B cell (primary cell): ENCODE results near the gene HDDC3. TPM values are rescaled to one million over a fixed set of nuclear protein-coding genes. Genes with fewer than 3 reads are reported as not detected.

ENCODE experiments used
- ATAC-seq: fragments of 200-7000 bp; cut with Tn5 transposase; one replicate; pipeline ENCODE4 v1.10.0; 2021; ENCODE audit warnings: low read depth, mild to moderate bottlenecking, moderate number of reproducible peaks, moderate library complexity
- CTCF ChIA-PET: fragments of 350-600 bp; sonication (Branson Sonifier 250); formaldehyde crosslinking; loops from one replicate; lab custom pipeline; 2021; ENCODE audit warnings: antibody characterized with exemption, inconsistent platforms; lab: Charles Lee
- POLR2A ChIA-PET: fragments of 350-600 bp; sonication (Branson Sonifier 250); formaldehyde crosslinking; loops from one replicate; lab custom pipeline; 2021; ENCODE audit warnings: antibody characterized with exemption; lab: Charles Lee
- DNase-seq: peaks from one replicate; pipeline ENCODE4 v3.0.0; 2013
- H2AFZ ChIP-seq: 2 replicates; pipeline ENCODE4 v1.6.1; 2012; ENCODE audit warnings: mild to moderate bottlenecking, low read depth, low read length; ENCODE audit not compliant: insufficient read depth, poor library complexity, severe bottlenecking
- H3K27ac ChIP-seq, 2 donors: 1 replicate in 1 of 2; 2 replicates in 1 of 2; pipeline ENCODE4 v1.5.1; 2012 to 2013; ENCODE audit warnings: low read length in 2 of 2, mild to moderate bottlenecking in 2 of 2, moderate library complexity in 1 of 2
- H3K27me3 ChIP-seq, 4 experiments: fragments of 200-600 bp in 1 of 4; sonication (generic) in 1 of 4; replicated peaks in 1 of 4; 1 replicate in 2 of 4; 2 replicates in 2 of 4; pipeline versions ENCODE4 v1.6.1 to v1.7.0; 2013 to 2016; ENCODE audit warnings: low read length in 3 of 4, mild to moderate bottlenecking in 2 of 4, mixed read lengths in 1 of 4, moderate library complexity in 1 of 4; ENCODE audit not compliant: insufficient read depth in 4 of 4, control insufficient read depth in 3 of 4; ENCODE audit errors: control extremely low read depth in 1 of 4
- H3K36me3 ChIP-seq, 2 experiments: replicated peaks in 1 of 2; 1 replicate in 1 of 2; 2 replicates in 1 of 2; pipeline versions ENCODE4 v1.6.1 to v1.7.1; 2013; ENCODE audit warnings: low read length in 1 of 2; ENCODE audit not compliant: insufficient read depth in 2 of 2, control insufficient read depth in 1 of 2; ENCODE audit errors: control extremely low read depth in 1 of 2, extremely low read depth in 1 of 2
- H3K4me1 ChIP-seq, 2 donors: fragments of 200-600 bp in 1 of 2; sonication (generic) in 1 of 2; 1 replicate in 1 of 2; 2 replicates in 1 of 2; pipeline versions ENCODE4 v1.5.1 to v1.6.1; 2013 to 2017; ENCODE audit warnings: low read length in 2 of 2; ENCODE audit not compliant: control insufficient read depth in 2 of 2, insufficient read depth in 2 of 2
- H3K4me2 ChIP-seq: replicated peaks from 2 replicates; pipeline ENCODE3; 2012; ENCODE audit warnings: mild to moderate bottlenecking, low read depth, low read length; ENCODE audit not compliant: poor library complexity, severe bottlenecking
- H3K4me3 ChIP-seq, 5 experiments: fragments of 200-600 bp in 1 of 5; sonication (generic) in 1 of 5; 1 replicate in 3 of 5; 2 replicates in 2 of 5; pipeline versions ENCODE4 v1.5.1 to v1.7.0; 2011 to 2016; ENCODE audit warnings: low read length in 4 of 5, mild to moderate bottlenecking in 4 of 5, low read depth in 2 of 5, control low read depth in 1 of 5, moderate library complexity in 1 of 5; ENCODE audit not compliant: insufficient read depth in 1 of 5; ENCODE audit errors: control extremely low read depth in 1 of 5, extremely low read depth in 1 of 5
- H3K79me2 ChIP-seq: fragments of 200-600 bp; sonication (generic); one replicate; pipeline ENCODE4 v1.6.0; 2016; ENCODE audit warnings: low read length; ENCODE audit not compliant: control insufficient read depth, insufficient read depth
- H3K9ac ChIP-seq: fragments of 200-600 bp; sonication (generic); 2 replicates; pipeline ENCODE4 v1.6.1; 2017; ENCODE audit warnings: mild to moderate bottlenecking, low read length, moderate library complexity
- H3K9me3 ChIP-seq, 3 donors: one replicate each; pipeline versions ENCODE4 v1.6.1 to v1.7.1; 2013; ENCODE audit warnings: low read length in 2 of 3; ENCODE audit not compliant: control insufficient read depth in 2 of 3, insufficient read depth in 1 of 3; ENCODE audit errors: control extremely low read depth in 1 of 3
- H4K20me1 ChIP-seq: 2 replicates; pipeline ENCODE4 v1.6.0; 2012; ENCODE audit warnings: mild to moderate bottlenecking, low read length; ENCODE audit not compliant: insufficient read depth, control insufficient read depth, poor library complexity, severe bottlenecking
- H3K27ac Mint-ChIP-seq: one replicate; pipeline ENCODE4 v1.8.0; 2021; ENCODE audit warnings: mixed read lengths
- H3K27me3 Mint-ChIP-seq: one replicate; pipeline ENCODE4 v1.8.0; 2021; ENCODE audit warnings: mixed read lengths
- H3K4me1 Mint-ChIP-seq: one replicate; pipeline ENCODE4 v1.8.0; 2021; ENCODE audit warnings: mixed read lengths
- H3K4me3 Mint-ChIP-seq: one replicate; pipeline ENCODE4 v1.8.0; 2021; ENCODE audit warnings: mixed read lengths
- H3K9me3 Mint-ChIP-seq: one replicate; pipeline ENCODE4 v1.8.0; 2022; ENCODE audit warnings: mixed read lengths; ENCODE audit not compliant: insufficient read depth
- EZH2 ChIP-seq: IDR thresholded peaks from 2 replicates; pipeline ENCODE4 v1.6.1; 2012; ENCODE audit warnings: borderline replicate concordance, low read depth, mild to moderate bottlenecking, moderate library complexity, low read length; ENCODE audit not compliant: insufficient read depth, poor library complexity, severe bottlenecking
- WGBS: methylation state at CpG from one replicate; pipeline ENCODE4 v1.1.5; 2013; ENCODE audit warnings: missing lambda C conversion rate; ENCODE audit not compliant: insufficient coverage; 5-methylcytosine and 5-hydroxymethylcytosine counted together
- intact Hi-C: fragments of 100-400 bp; cut with micrococcal nuclease; formaldehyde crosslinking; loops from one replicate; pipeline ENCODE4 v1.10.0; 2022
- polyA plus RNA-seq: library from polyadenylated mRNA; depleted of rRNA; stranded (reverse); fragments of >200 nt; gene quantifications from 2 replicates; pipeline ENCODE4 v1.2.3, GENCODE V29; 2012
- total RNA-seq, 2 donors: library from RNA; stranded (reverse); fragments of 120-200 nt in 1 of 2; gene quantifications; 1 replicate in 1 of 2; 2 replicates in 1 of 2; pipeline versions ENCODE4 v1.2.3 to v1.2.4, GENCODE V29; 2013 to 2022
- TF ChIP-seq, protein P1 (sequence below): fragments of 200-600 bp; IDR thresholded peaks from one replicate; pipeline ENCODE4 v1.8.0; 2022; ENCODE audit warnings: antibody characterized with exemption, mild to moderate bottlenecking

HDDC3 gene
- total and polyA plus RNA-seq, 2 donors (not counting 1 experiment from before 2014, with no cell fraction given), result 23.9 to 26.8 TPM

DNA sequence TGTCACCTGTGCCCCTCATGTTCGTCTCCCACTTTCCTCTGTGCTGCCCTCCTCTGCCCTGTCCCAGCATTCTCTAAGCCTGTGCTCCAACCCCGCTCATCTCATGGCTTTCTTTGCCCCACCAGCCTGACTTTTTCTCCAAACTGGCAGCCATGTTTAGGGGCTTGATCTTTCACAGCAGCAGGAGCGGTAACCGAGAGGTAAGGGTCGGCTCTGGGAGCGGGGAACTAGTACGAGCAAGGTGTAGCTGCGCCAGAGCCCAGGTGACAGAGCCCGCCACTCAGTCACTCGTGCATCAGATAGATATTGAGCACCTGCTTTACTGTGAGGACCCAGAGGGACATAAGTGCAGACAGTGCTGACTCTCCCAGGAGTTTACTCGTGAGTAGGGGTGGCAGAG lies 15.9 kb downstream of the HDDC3 start:
- CTCF ChIA-PET, result no interaction called here
- H3K27me3 Mint-ChIP-seq, result no peaks in the 10 kb centered on the region
- H2AFZ ChIP-seq, result no peak overlapping the region
- H3K4me1 Mint-ChIP-seq, result peaks cover 10% of the 10 kb centered on the region
- ATAC-seq (no peak), DNase-seq (no peak)
- TF ChIP-seq EZH2, result no peak
- TF ChIP-seq, protein P1, sequence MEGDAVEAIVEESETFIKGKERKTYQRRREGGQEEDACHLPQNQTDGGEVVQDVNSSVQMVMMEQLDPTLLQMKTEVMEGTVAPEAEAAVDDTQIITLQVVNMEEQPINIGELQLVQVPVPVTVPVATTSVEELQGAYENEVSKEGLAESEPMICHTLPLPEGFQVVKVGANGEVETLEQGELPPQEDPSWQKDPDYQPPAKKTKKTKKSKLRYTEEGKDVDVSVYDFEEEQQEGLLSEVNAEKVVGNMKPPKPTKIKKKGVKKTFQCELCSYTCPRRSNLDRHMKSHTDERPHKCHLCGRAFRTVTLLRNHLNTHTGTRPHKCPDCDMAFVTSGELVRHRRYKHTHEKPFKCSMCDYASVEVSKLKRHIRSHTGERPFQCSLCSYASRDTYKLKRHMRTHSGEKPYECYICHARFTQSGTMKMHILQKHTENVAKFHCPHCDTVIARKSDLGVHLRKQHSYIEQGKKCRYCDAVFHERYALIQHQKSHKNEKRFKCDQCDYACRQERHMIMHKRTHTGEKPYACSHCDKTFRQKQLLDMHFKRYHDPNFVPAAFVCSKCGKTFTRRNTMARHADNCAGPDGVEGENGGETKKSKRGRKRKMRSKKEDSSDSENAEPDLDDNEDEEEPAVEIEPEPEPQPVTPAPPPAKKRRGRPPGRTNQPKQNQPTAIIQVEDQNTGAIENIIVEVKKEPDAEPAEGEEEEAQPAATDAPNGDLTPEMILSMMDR, result no peak
- no peaks in the 10 kb centered on the region for H3K9me3 Mint-ChIP-seq
- H3K27ac ChIP-seq, result no peak overlapping the region
- H3K27ac Mint-ChIP-seq, result peak overlapping the region; percentile 80
- WGBS, result 81% methylated on average over 11 of the region's 11 CpGs
- peaks cover 0 to 11% of the 10 kb centered on the region in 2 donors for H3K4me1 ChIP-seq
- no peak overlapping the region for H3K9ac ChIP-seq
- H4K20me1 ChIP-seq, result no peaks in the 10 kb centered on the region
- no peaks in the 10 kb centered on the region for H3K79me2 ChIP-seq
- peaks cover 6 to 92% of the 10 kb centered on the region in 2 experiments for H3K36me3 ChIP-seq
- no peak overlapping the region for H3K4me3 ChIP-seq
- no peak overlapping the region for H3K4me2 ChIP-seq
- intact Hi-C loops, result no loop called here
- no peaks in the 10 kb centered on the region for H3K27me3 ChIP-seq
- H3K9me3 ChIP-seq, result no peaks in the 10 kb centered on the region
- no peak overlapping the region for H3K4me3 Mint-ChIP-seq
- POLR2A ChIA-PET, result no interaction called here

DNA sequence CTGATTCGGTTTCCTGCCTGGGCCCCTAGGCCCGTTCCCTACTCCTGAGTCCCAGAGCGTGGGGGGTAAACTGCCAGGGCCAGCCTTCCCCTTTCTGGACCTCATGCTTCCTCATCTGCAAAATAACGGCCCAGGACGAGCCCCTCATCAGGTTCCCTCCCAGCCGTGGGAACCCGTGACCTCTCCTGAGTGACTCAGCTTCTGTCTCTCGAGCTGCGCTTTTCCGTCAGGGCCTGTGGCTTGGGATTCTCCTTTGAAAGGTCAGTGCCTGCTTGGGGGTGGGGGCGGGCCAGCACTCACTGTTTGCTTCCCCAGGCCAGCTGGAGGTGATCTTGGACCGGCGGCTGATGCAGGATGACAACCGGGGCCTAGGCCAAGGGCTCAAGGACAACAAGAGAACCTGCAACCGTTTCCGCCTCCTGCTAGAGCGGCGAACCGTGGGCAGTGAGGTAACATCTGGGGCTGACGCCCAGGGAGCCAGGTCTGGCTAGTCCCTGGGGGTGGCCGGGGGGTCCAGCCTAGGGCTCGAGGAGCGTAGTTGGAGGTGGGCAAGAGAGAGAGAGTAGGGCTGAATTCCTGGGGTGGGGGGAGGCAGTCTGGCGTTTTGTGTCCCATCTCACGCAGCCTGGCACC lies 16.4 kb downstream of the HDDC3 start:
- Mint-ChIP-seq H3K4me3 (no peak overlapping the region), H3K27me3 (no peaks in the 10 kb centered on the region), H3K9me3 (no peaks in the 10 kb centered on the region), H3K27ac (peak overlapping the region; percentile 80), H3K4me1 (peaks cover 10% of the 10 kb centered on the region)
- no peak for TF ChIP-seq EZH2
- no peaks in the 10 kb centered on the region for H3K9me3 ChIP-seq
- WGBS, result 58% methylated on average over 24 of the region's 25 CpGs
- no peaks in the 10 kb centered on the region for H3K27me3 ChIP-seq
- peak overlapping the region; percentile 2 for H2AFZ ChIP-seq
- H3K79me2 ChIP-seq, result no peaks in the 10 kb centered on the region
- intact Hi-C loops, result no loop called here
- CTCF ChIA-PET, result interaction anchor here (0.8 kb wide), 1 partner anchor 40 kb away, joined by 4 read pairs; no protein-coding TSS in a partner anchor
- H3K4me1 ChIP-seq, result peaks cover 0 to 11% of the 10 kb centered on the region in 2 donors
- ATAC-seq (no peak), DNase-seq (no peak)
- H3K27ac ChIP-seq, result no peak overlapping the region
- H3K9ac ChIP-seq, result no peak overlapping the region
- no peak overlapping the region for H3K4me3 ChIP-seq
- H4K20me1 ChIP-seq, result no peaks in the 10 kb centered on the region
- H3K36me3 ChIP-seq, result peaks cover 2 to 92% of the 10 kb centered on the region in 2 experiments
- H3K4me2 ChIP-seq, result no peak overlapping the region
- POLR2A ChIA-PET, result no interaction called here
